Psoas muscle (tissue), 8 donors: ENCODE results near the gene SLC25A43. TPM values are rescaled to one million over a fixed set of nuclear protein-coding genes. Genes with fewer than 3 reads are reported as not detected.
"Not testable (repeated sequence)": the region's sequence is repeated elsewhere in the genome, so short reads cannot be mapped to it uniquely, and the experiment has no call there.

ENCODE experiments used
- ATAC-seq, 4 donors: fragments of 200-7000 bp; cut with Tn5 transposase; one replicate each; pipeline ENCODE4 v1.9.1; 2020; ENCODE audit warnings: moderate library complexity in 3 of 4, mild to moderate bottlenecking in 2 of 4
- DNase-seq, 2 donors: peaks; one replicate each; pipeline ENCODE4 v3.0.0-alpha.2; 2020
- H3K27ac ChIP-seq: fragments of 200-600 bp; one replicate; pipeline ENCODE4 v1.8.0; 2022
- H3K27me3 ChIP-seq, 3 donors: fragments of 200-600 bp in 1 of 3; one replicate each; pipeline versions ENCODE4 v1.6.1 to v1.8.0; 2013 to 2022; ENCODE audit warnings: low read length in 2 of 3, mild to moderate bottlenecking in 2 of 3, moderate library complexity in 1 of 3; ENCODE audit not compliant: insufficient read depth in 3 of 3
- H3K36me3 ChIP-seq, 2 donors: fragments of 200-600 bp in 1 of 2; one replicate each; pipeline versions ENCODE4 v1.6.1 to v1.8.0; 2013 to 2022; ENCODE audit warnings: low read depth in 1 of 2, mild to moderate bottlenecking in 1 of 2, moderate library complexity in 1 of 2; ENCODE audit not compliant: insufficient read depth in 1 of 2
- H3K4me1 ChIP-seq: fragments of 200-600 bp; one replicate; pipeline ENCODE4 v1.8.0; 2022
- H3K4me3 ChIP-seq: fragments of 200-600 bp; one replicate; pipeline ENCODE4 v1.8.0; 2022; ENCODE audit warnings: mild to moderate bottlenecking
- H3K9me3 ChIP-seq: fragments of 200-600 bp; one replicate; pipeline ENCODE4 v1.8.0; 2022
- WGBS, 3 donors: extraction: QIAGEN DNeasy Blood & Tissue Kit; methylation state at CpG; one replicate each; pipeline versions ENCODE4 v1.1.6 to v1.1.7; 2013; 5-methylcytosine and 5-hydroxymethylcytosine counted together
- intact Hi-C, 2 donors: fragments of 100-400 bp; cut with DNase I; formaldehyde crosslinking; loops; one replicate each; pipeline versions ENCODE4 v1.11.0 to v1.14.2; 2022
- polyA plus RNA-seq, 3 donors: library from polyadenylated mRNA; stranded (reverse); fragments of 200-250 nt; gene quantifications; one replicate each; pipeline ENCODE4 v1.2.3, GENCODE V29; 2013
- total RNA-seq, 4 donors: library from RNA; stranded (reverse); fragmentation: NEBNext Ultra II Directional in 2 of 4; extraction: Animal tissue kit (Norgen Biotek cat#: 25700) in 2 of 4; gene quantifications; one replicate each; pipeline versions ENCODE4 v1.2.1 to v1.2.4, GENCODE V29; 2021 to 2023
- TF ChIP-seq, protein P1 (sequence below): fragments of 200-600 bp; IDR thresholded peaks from one replicate; pipeline ENCODE4 v1.8.0; 2022; ENCODE audit warnings: antibody characterized with exemption
- donor health status: healthy with polysubstance abuse.
- donor health status: DM: no; HTN: no; CAD: no; lungs with moderate emphysema.
- donor health status: Bipolar disorder and iron deficiency.
- donor health status: healthy.
- donor health status: DM: yes; HTN: yes; CAD: no.
- donor health status: DM: no; HTN: no; CAD: no.
- donor health status: DM: no; HTN: no; CAD: no.
- donor health status: DM: yes; HTN: yes; CAD: no.

Gene SLC25A43
- total and polyA plus RNA-seq, 7 donors: 1.1 to 2.9 (median 1.6) TPM

DNA sequence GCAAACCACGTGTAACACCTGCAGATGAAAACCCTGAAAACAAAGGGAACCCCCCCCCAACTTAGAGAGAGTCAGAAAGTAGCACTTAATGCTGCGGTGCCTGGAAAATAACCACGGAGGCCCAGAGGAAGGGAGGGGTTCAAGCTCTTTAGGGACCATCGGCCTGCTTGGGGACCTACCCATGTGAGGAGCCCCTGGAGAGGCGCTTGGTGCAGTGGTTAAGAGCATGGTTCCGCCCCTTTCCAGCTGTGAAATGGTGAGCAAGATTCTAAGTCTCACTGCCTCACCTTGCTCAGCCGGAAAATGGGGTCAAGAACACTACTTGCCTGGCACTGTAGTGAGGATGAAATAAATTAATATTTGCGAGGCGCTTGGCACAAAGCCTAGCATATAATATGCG, 82.9 kb downstream of the SLC25A43 start:
- H3K36me3 ChIP-seq: no peaks in the 10 kb centered on the region
- no peaks in the 10 kb centered on the region for H3K4me1 ChIP-seq
- H3K27me3 ChIP-seq: no peaks in the 10 kb centered on the region
- ATAC-seq: no peak
- H3K4me3 ChIP-seq: peak overlapping the region; percentile 63
- peak overlapping the region; percentile 75 for H3K27ac ChIP-seq
- intact Hi-C loops: no loop called here
- 55 to 64% (median 62%) methylated on average over 10 of the region's 10 CpGs for WGBS, 3 donors
- TF ChIP-seq, protein P1, sequence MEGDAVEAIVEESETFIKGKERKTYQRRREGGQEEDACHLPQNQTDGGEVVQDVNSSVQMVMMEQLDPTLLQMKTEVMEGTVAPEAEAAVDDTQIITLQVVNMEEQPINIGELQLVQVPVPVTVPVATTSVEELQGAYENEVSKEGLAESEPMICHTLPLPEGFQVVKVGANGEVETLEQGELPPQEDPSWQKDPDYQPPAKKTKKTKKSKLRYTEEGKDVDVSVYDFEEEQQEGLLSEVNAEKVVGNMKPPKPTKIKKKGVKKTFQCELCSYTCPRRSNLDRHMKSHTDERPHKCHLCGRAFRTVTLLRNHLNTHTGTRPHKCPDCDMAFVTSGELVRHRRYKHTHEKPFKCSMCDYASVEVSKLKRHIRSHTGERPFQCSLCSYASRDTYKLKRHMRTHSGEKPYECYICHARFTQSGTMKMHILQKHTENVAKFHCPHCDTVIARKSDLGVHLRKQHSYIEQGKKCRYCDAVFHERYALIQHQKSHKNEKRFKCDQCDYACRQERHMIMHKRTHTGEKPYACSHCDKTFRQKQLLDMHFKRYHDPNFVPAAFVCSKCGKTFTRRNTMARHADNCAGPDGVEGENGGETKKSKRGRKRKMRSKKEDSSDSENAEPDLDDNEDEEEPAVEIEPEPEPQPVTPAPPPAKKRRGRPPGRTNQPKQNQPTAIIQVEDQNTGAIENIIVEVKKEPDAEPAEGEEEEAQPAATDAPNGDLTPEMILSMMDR: no peak
- H3K9me3 ChIP-seq: no peaks in the 10 kb centered on the region
- no peak for DNase-seq

- TF ChIP-seq, protein P1: peak; percentile 65
- Histone ChIP-seq H3K9me3 (no peaks in the 10 kb centered on the region), H3K4me1 (no peaks in the 10 kb centered on the region), H3K27me3 (no peaks in the 10 kb centered on the region), H3K4me3 (peak overlapping the region; percentile 63), H3K27ac (peak overlapping the region; percentile 75), H3K36me3 (no peaks in the 10 kb centered on the region)
- intact Hi-C loops: no loop called here
- 11 to 38% (median 28%) methylated on average over 16 to 48 of the region's 48 CpGs for WGBS, 3 donors
- ATAC-seq (peak; percentile 66 to 85 (median 74)), DNase-seq (peak; percentile 69 to 76)
Measured at GRCh38 chrX:119482481-119483480, 83.6 kb downstream of the SLC25A43 start.

DNA sequence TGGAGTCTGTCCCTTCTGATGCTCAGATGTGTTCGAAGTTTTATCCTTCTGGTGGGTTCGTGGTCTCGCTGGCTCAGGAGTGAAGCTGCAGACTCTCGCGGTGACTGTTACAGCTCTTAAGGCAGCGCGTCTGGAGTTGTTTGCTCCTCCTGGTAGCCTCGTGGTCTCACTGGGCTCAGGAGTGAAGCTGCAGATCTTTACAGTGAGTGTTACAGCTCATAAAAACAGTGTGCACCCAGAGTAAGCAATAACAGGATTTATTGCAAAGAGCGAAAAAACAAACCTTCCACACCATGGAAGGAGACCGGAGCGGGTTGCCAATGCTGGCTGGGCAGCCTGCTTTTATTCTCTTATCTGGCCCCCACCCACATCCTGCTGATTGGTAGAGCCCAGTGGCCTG, 87.6 kb downstream of the SLC25A43 start:
- no peak for DNase-seq
- no peak for ATAC-seq
- Histone ChIP-seq H3K27me3 (no peaks in the 10 kb centered on the region), H3K4me1 (no peaks in the 10 kb centered on the region), H3K9me3 (no peaks in the 10 kb centered on the region), H3K4me3 (no peak overlapping the region), H3K27ac (no peak overlapping the region), H3K36me3 (no peaks in the 10 kb centered on the region)
- WGBS, 3 donors: 77 to 79% (median 78%) methylated on average over 11 of the region's 11 CpGs
- intact Hi-C loops: no loop called here
- TF ChIP-seq, protein P1: no peak

GRCh38 chrX:119487766-119488165, 88.6 kb downstream of the SLC25A43 start:
- intact Hi-C loops: not testable (repeated sequence)

DNA sequence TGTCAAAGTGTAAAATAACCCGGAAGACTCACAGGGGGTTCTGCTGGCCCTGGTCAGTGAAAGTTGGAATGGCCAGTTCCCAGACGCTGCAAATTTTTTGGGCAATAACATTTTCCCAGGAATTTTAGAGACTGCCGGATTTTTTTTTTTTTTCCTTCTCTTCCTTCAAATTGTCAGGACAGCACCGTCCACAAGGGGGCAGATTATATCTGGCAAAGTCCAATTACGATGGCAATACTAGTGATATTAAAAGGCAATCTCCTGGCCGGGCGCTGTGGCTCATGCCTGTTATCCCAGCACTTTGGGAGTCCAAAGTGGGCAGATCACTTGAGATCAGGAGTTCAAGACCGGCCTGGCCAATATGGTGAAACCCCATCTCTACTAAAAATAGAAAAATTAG, 89.6 kb downstream of the SLC25A43 start:
- Histone ChIP-seq H3K9me3 (no peaks in the 10 kb centered on the region), H3K36me3 (no peaks in the 10 kb centered on the region), H3K4me1 (no peaks in the 10 kb centered on the region), H3K4me3 (no peak overlapping the region), H3K27ac (no peak overlapping the region), H3K27me3 (no peaks in the 10 kb centered on the region)
- intact Hi-C loops: no loop called here
- WGBS, 3 donors: 6 to 20% (median 13%) methylated on average over 8 of the region's 8 CpGs
- ATAC-seq: peak in 3 of 4 donors; percentile 50 to 57 (median 55)
- TF ChIP-seq, protein P1: peak; percentile 49
- DNase-seq: peak in 1 of 2 donors; percentile 25

More at GRCh38 chrX:119487766-119488165, 88.6 kb downstream of the SLC25A43 start:
- 93 to 95% methylated on average over 23 to 24 of the region's 24 CpGs; no CpG with 5 or more reads in 1 of the 3 donors for WGBS, 3 donors
- not testable (repeated sequence) for ATAC-seq, H3K27me3 ChIP-seq, H3K4me1 ChIP-seq, H3K9me3 ChIP-seq, DNase-seq, H3K36me3 ChIP-seq, H3K4me3 ChIP-seq, H3K27ac ChIP-seq
